Testis (tissue), 3 donors: ENCODE measurements around the gene KCNT2. TPM values are rescaled to one million over a fixed set of nuclear protein-coding genes. Genes with fewer than 3 reads are reported as not detected.
A peak's percentile ranks its signal among the peaks of the same experiment; 100 is the strongest.

Experiments
- DNase-seq: peaks from one replicate; pipeline ENCODE4 v3.0.0-alpha.2; 2019
- H3K27ac ChIP-seq, 2 donors: fragments of 200-600 bp; sonication (generic); one replicate each; pipeline ENCODE4 v1.5.1; 2019
- H3K27me3 ChIP-seq: fragments of 200-600 bp; sonication (generic); one replicate; pipeline ENCODE4 v1.5.1; 2019
- H3K36me3 ChIP-seq: fragments of 200-600 bp; sonication (generic); one replicate; pipeline ENCODE4 v1.5.1; 2017; ENCODE audit warnings: low read depth; ENCODE audit errors: missing control alignments
- H3K4me1 ChIP-seq: fragments of 200-600 bp; sonication (generic); one replicate; pipeline ENCODE4 v1.5.1; 2019
- H3K4me3 ChIP-seq, 2 donors: fragments of 200-600 bp; sonication (generic); one replicate each; pipeline ENCODE4 v1.5.1; 2017 to 2019
- H3K9me3 ChIP-seq: fragments of 200-600 bp; sonication (generic); one replicate; pipeline ENCODE4 v1.5.1; 2017
- POLR2A ChIP-seq: fragments of 450-650 bp; IDR thresholded peaks from one replicate; pipeline ENCODE4 v1.6.1; 2017; ENCODE audit warnings: antibody characterized with exemption, mild to moderate bottlenecking, moderate library complexity
- WGBS, 2 donors: methylation state at CpG; one replicate each; pipeline ENCODE4 v1.1.5; 2018; 5-methylcytosine and 5-hydroxymethylcytosine counted together
- intact Hi-C: fragments of 100-400 bp; cut with DNase I; formaldehyde crosslinking; loops from one replicate; pipeline ENCODE4 v1.15.1; 2023; ENCODE audit warnings: low total_unique reads
- polyA plus RNA-seq: library from polyadenylated mRNA; stranded (reverse); fragments of 350-450 nt; fragmentation: Illumina TruSeq; extraction: RNeasy Lipid Tissue Mini Kit (QIAGEN cat#74804); gene quantifications from one replicate; pipeline ENCODE4 v1.2.3, GENCODE V29; 2014; ENCODE audit warnings: low read depth, low replicate concordance; ENCODE audit not compliant: insufficient read depth
- total RNA-seq, 2 donors: library from RNA; depleted of rRNA; stranded (reverse); fragments of >200 nt; gene quantifications; one replicate each; pipeline ENCODE4 v1.2.3, GENCODE V29; 2016
- TF ChIP-seq, protein P1 (sequence below), 3 experiments: fragments of 450-650 bp in 2 of 3; fragments of 200-600 bp in 1 of 3; sonication (generic) in 1 of 3; IDR thresholded peaks; one replicate each; pipeline ENCODE4 v1.5.1; 2016 to 2019; ENCODE audit warnings: antibody characterized with exemption in 3 of 3, mild to moderate bottlenecking in 2 of 3, moderate library complexity in 1 of 3

The KCNT2 gene
- total and polyA plus RNA-seq, 3 donors from 2014 or later = 2.7 to 3.9 (median 3.2) TPM

- H3K27me3 ChIP-seq = no peaks in the 10 kb centered on the region
- no peak for DNase-seq
- intact Hi-C loops = no loop called here
- 68 to 79% methylated on average over 2 of the region's 2 CpGs for WGBS, 2 donors
- H3K36me3 ChIP-seq = no peaks in the 10 kb centered on the region
- no peaks in the 10 kb centered on the region for H3K9me3 ChIP-seq
- peaks cover 17% of the 10 kb centered on the region for H3K4me1 ChIP-seq
- H3K27ac ChIP-seq = no peak overlapping the region
- no peak overlapping the region for H3K4me3 ChIP-seq
- TF ChIP-seq, protein P1, sequence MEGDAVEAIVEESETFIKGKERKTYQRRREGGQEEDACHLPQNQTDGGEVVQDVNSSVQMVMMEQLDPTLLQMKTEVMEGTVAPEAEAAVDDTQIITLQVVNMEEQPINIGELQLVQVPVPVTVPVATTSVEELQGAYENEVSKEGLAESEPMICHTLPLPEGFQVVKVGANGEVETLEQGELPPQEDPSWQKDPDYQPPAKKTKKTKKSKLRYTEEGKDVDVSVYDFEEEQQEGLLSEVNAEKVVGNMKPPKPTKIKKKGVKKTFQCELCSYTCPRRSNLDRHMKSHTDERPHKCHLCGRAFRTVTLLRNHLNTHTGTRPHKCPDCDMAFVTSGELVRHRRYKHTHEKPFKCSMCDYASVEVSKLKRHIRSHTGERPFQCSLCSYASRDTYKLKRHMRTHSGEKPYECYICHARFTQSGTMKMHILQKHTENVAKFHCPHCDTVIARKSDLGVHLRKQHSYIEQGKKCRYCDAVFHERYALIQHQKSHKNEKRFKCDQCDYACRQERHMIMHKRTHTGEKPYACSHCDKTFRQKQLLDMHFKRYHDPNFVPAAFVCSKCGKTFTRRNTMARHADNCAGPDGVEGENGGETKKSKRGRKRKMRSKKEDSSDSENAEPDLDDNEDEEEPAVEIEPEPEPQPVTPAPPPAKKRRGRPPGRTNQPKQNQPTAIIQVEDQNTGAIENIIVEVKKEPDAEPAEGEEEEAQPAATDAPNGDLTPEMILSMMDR (IDR thresholded peaks at IDR 0.05) = no peak
- no peak for TF ChIP-seq POLR2A
Measured at GRCh38 chr1:196405839-196406238, 202.4 kb downstream of the KCNT2 start.

DNA sequence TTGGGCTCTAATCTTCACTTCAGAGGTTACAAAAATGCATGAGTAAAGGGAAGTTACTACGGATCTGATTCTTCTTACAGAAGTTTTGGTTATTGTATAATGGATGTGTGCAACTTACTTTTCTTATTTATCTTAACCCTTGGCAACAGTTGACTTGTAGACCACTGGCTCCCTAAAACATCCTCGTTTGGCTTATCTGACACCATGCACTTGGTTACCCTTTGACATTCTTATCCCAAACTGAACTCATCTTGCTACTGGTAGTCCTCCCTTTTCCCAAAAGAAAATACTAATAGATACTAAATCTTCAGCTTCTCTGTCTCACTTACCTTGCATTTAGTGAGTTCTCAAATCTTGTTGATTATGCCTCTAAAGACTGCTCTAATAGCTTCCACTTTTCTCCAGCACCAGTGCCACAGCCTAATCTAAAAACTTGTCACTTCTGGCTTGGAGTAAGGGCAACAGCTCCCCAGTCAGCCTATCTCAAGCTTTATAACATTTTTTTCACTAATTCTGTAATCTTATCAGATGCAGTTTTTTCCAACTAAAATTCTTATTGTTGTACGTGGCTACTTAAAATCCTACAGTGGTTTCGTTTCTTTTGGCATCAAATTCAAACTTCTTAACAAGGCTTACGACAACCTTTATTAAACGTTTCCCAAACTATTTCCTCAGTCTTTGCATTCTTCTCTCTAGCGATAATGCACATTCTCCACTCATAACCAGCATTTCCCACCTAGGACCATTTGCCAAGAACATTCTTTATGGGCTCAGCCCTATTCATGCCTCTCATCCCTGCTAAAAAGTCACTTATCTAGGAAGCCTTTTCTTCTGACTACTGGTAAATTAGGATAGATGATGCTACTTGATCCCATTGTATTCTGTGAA, 204.2 kb downstream of the KCNT2 start:
- DNase-seq = no peak
- no peak overlapping the region for H3K27ac ChIP-seq

GRCh38 chr1:196401891-196402290, 206.3 kb downstream of the KCNT2 start:
- H3K4me3 ChIP-seq = no peak overlapping the region
- no peaks in the 10 kb centered on the region for H3K9me3 ChIP-seq
- intact Hi-C loops = no loop called here
- no peaks in the 10 kb centered on the region for H3K27me3 ChIP-seq
- H3K4me1 ChIP-seq = peaks cover 5% of the 10 kb centered on the region
- DNase-seq = no peak
- no peak overlapping the region for H3K27ac ChIP-seq
- H3K36me3 ChIP-seq = no peaks in the 10 kb centered on the region
- TF ChIP-seq, protein P1 (IDR thresholded peaks at IDR 0.05) = no peak
- TF ChIP-seq POLR2A = no peak

More for the DNA sequence above, 204.2 kb downstream of the KCNT2 start:
- TF ChIP-seq POLR2A = no peak
- TF ChIP-seq, protein P1 (IDR thresholded peaks at IDR 0.05) = no peak
- H3K36me3 ChIP-seq = no peaks in the 10 kb centered on the region
- H3K4me3 ChIP-seq = no peak overlapping the region
- H3K27me3 ChIP-seq = no peaks in the 10 kb centered on the region
- intact Hi-C loops = no loop called here
- 55 to 58% methylated on average over 7 of the region's 7 CpGs for WGBS, 2 donors
- H3K4me1 ChIP-seq = peaks cover 17% of the 10 kb centered on the region
- no peaks in the 10 kb centered on the region for H3K9me3 ChIP-seq

DNA sequence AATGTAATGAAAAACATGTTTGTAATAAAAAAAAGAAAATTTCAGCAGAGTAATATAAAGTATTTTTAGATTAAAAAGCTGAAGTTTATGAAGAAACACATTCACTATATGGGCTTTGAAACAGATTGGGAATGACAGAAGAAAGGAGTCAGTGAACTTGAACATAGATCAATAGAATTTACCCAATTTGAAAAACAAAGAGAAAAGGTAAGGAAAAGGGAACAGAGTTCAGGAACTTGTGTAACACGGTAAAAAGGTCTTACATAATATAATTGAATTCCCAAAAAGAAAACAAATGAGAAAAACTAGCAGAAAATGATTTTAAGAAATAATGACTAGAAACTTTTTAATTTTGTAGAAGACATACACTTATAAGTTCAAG, 206.8 kb downstream of the KCNT2 start:
- no peak for DNase-seq
- no peak overlapping the region for H3K4me3 ChIP-seq
- H3K27me3 ChIP-seq = no peaks in the 10 kb centered on the region
- WGBS, 2 donors = 54 to 69% methylated on average over 1 of the region's 1 CpG
- H3K9me3 ChIP-seq = no peaks in the 10 kb centered on the region
- H3K36me3 ChIP-seq = no peaks in the 10 kb centered on the region
- TF ChIP-seq POLR2A = no peak
- intact Hi-C loops = no loop called here
- H3K27ac ChIP-seq = peak overlapping the region in 1 of 2 donors; percentile 65
- peaks cover under 1% of the 10 kb centered on the region for H3K4me1 ChIP-seq

DNA sequence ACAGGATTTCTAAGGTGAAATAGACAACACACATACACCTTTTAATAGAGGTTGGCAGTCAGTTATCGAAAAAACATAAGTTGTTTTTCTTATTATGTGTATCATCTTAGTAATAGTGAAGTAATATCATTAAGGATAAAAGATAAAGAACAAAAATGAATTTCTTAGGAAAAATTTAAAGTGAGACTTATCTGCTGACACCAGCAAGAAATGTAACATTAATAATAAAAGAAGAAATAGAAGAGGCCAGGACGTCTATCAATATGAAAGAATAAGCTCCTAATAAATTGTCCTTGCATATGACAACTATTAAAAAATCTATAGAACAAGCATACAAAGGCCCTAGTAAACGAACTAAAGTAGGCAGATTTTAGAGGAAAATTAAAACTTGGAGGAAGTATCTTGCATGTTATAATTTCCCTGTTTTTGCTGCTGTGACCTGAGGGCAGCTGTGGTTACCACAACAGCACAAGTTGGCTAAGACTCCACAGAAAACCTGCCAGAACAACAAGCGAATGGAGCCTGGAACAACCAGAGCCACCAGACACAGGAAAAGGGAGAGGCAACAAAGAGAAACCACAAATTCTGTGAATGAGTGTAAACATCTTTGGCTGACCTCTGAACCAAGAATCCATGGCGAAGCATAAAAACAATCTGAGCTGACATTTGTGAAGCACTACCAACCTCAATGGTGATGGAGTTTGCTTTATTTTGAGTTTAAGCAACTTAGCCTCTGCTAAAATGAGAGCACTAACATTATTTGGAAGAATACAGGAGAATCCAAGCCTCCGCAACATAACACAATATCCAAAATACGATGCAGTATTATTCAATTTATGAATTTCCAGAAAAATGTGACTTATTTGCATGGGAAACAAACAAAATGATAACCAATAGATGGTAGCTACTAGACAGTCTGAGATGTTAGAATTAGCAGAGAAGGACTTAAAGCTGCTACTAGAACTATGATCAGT, 207.5 kb downstream of the KCNT2 start:
- no peak overlapping the region for H3K4me3 ChIP-seq
- no peaks in the 10 kb centered on the region for H3K27me3 ChIP-seq
- intact Hi-C loops = no loop called here
- no peaks in the 10 kb centered on the region for H3K36me3 ChIP-seq
- TF ChIP-seq, protein P1 (IDR thresholded peaks at IDR 0.05) = no peak
- TF ChIP-seq POLR2A = no peak
- peak overlapping the region in 1 of 2 donors; percentile 65 for H3K27ac ChIP-seq
- no peaks in the 10 kb centered on the region for H3K9me3 ChIP-seq
- H3K4me1 ChIP-seq = no peaks in the 10 kb centered on the region
- peak; percentile 63 for DNase-seq
- 62 to 66% methylated on average over 7 of the region's 7 CpGs for WGBS, 2 donors
